Transverse colon (tissue), 4 donors: Measurements from ENCODE around the gene UMODL1. TPM values are rescaled to one million over a fixed set of nuclear protein-coding genes. Genes with fewer than 3 reads are reported as not detected.

Experiments
- DNase-seq: peaks from one replicate; pipeline ENCODE4 v3.0.0-alpha.2; 2019
- H3K27ac ChIP-seq, 4 donors: fragments of 200-600 bp; sonication (generic); 2 replicates each; pipeline ENCODE4 v1.5.1; 2016 to 2018; ENCODE audit warnings: inconsistent platforms in 4 of 4
- H3K27me3 ChIP-seq: fragments of 200-600 bp; sonication (generic); 2 replicates; pipeline ENCODE4 v1.5.1; 2017; ENCODE audit warnings: inconsistent platforms
- H3K36me3 ChIP-seq, 4 donors: fragments of 200-600 bp; sonication (generic); 2 replicates each; pipeline ENCODE4 v1.5.1; 2017 to 2019; ENCODE audit warnings: inconsistent platforms in 4 of 4
- H3K4me1 ChIP-seq, 4 donors: fragments of 200-600 bp; sonication (generic); 2 replicates each; pipeline ENCODE4 v1.5.1; 2017 to 2020; ENCODE audit warnings: inconsistent platforms in 4 of 4
- H3K4me3 ChIP-seq, 4 donors: fragments of 200-600 bp; sonication (generic); 1 replicate in 1 of 4; 2 replicates in 3 of 4; pipeline versions ENCODE4 v1.5.1 to v1.6.1; 2017 to 2019; ENCODE audit warnings: inconsistent platforms in 4 of 4
- H3K9me3 ChIP-seq, 2 donors: fragments of 200-600 bp; sonication (generic); 2 replicates each; pipeline ENCODE4 v1.5.1; 2017 to 2019; ENCODE audit warnings: inconsistent platforms in 2 of 2
- EP300 ChIP-seq: sonication (generic); formaldehyde crosslinking; IDR thresholded peaks from one replicate; pipeline ENCODE4 v1.6.1; 2017; ENCODE audit warnings: antibody characterized with exemption, low read depth
- POLR2A ChIP-seq: fragments of 450-650 bp; IDR thresholded peaks from one replicate; pipeline ENCODE4 v1.6.1; 2016; ENCODE audit warnings: antibody characterized with exemption, mild to moderate bottlenecking, moderate library complexity
- POLR2AphosphoS5 ChIP-seq, 3 donors: sonication (generic); formaldehyde crosslinking; IDR thresholded peaks; one replicate each; pipeline ENCODE4 v1.6.1; 2016; ENCODE audit warnings: antibody characterized with exemption in 3 of 3
- WGBS, 2 donors: methylation state at CpG; one replicate each; pipeline ENCODE4 v1.1.5; 2018; ENCODE audit warnings: low coverage in 1 of 2; 5-methylcytosine and 5-hydroxymethylcytosine counted together
- in situ Hi-C, 4 donors: fragments of 200-750 bp; cut with MboI; loops; one replicate each; pipeline versions ENCODE4 v1.15.0 to v1.15.1; 2017; ENCODE audit warnings: low sequenced_read_pairs in 3 of 4, low pct_ligation_motif_present in 1 of 4, low pct_unique_long_range_greater_than_20kb in 1 of 4
- intact Hi-C: fragments of 100-400 bp; cut with DNase I; formaldehyde crosslinking; loops from one replicate; pipeline ENCODE4 v1.15.1; 2023; ENCODE audit warnings: low total_unique reads
- total RNA-seq, 4 donors: library from RNA; depleted of rRNA; stranded (reverse); fragments of >200 nt; gene quantifications; one replicate each; pipeline ENCODE4 v1.1.0, GENCODE V29; 2016
- TF ChIP-seq, protein P1 (sequence below), 5 experiments: fragments of 200-600 bp in 3 of 5; fragments of 450-650 bp in 2 of 5; sonication (generic) in 3 of 5; IDR thresholded peaks; 1 replicate in 2 of 5; 2 replicates in 3 of 5; pipeline ENCODE4 v1.5.1; 2016 to 2017; ENCODE audit warnings: antibody characterized with exemption in 5 of 5, inconsistent platforms in 3 of 5, mild to moderate bottlenecking in 2 of 5, moderate library complexity in 1 of 5

Gene UMODL1
- total RNA-seq, 4 donors from 2014 or later: 0.16 to 3.2 (median 0.68) TPM; not detected in 1

DNA sequence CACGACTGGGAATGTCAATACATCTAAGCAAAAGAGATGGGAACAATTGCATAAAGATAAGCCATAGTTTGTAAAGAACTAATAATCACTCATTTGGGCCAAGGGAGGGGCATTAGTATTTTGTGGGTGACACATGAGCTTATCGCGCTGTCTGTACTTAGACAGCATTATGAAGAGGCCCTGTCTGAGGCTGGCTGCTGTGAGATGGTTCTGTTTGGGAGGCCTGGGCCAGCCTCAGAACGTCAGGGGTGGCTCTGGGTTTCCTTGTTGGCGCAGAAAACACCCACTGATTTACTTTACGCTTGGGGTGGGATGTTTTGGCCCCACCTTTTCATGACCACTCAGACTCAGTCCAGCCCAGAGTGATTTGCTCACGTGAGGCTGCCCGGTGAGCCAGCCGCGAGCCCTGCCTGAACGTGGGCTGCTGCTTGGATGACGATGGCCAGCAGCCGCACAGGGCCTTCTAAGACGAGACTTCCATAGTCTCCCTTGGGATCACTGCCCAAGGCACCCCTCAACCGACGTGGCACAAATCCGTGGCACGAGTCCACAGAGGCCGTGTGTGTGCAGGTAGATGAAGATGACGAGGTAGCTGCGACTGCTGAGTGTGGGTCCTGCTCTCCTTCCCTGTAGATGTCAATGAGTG is 18.7 kb downstream of the UMODL1 start:
- Histone ChIP-seq H3K36me3 (no peaks in the 10 kb centered on the region), H3K27me3 (no peaks in the 10 kb centered on the region), H3K4me3 (no peak overlapping the region), H3K27ac (no peak overlapping the region), H3K9me3 (peaks cover 0 to 3% of the 10 kb centered on the region in 2 donors), H3K4me1 (peaks cover 4 to 28% (median 21%) of the 10 kb centered on the region in 4 donors)
- TF ChIP-seq, protein P1, sequence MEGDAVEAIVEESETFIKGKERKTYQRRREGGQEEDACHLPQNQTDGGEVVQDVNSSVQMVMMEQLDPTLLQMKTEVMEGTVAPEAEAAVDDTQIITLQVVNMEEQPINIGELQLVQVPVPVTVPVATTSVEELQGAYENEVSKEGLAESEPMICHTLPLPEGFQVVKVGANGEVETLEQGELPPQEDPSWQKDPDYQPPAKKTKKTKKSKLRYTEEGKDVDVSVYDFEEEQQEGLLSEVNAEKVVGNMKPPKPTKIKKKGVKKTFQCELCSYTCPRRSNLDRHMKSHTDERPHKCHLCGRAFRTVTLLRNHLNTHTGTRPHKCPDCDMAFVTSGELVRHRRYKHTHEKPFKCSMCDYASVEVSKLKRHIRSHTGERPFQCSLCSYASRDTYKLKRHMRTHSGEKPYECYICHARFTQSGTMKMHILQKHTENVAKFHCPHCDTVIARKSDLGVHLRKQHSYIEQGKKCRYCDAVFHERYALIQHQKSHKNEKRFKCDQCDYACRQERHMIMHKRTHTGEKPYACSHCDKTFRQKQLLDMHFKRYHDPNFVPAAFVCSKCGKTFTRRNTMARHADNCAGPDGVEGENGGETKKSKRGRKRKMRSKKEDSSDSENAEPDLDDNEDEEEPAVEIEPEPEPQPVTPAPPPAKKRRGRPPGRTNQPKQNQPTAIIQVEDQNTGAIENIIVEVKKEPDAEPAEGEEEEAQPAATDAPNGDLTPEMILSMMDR (IDR thresholded peaks at IDR 0.05): no peak
- TF ChIP-seq POLR2AphosphoS5 (IDR thresholded peaks at IDR 0.05) (no peak), POLR2A (no peak), EP300 (no peak)
- DNase-seq: no peak
- intact Hi-C loops (no loop called here), in situ Hi-C loops (no loop called here)
- WGBS, 2 donors: 94 to 98% methylated on average over 9 to 21 of the region's 21 CpGs

DNA sequence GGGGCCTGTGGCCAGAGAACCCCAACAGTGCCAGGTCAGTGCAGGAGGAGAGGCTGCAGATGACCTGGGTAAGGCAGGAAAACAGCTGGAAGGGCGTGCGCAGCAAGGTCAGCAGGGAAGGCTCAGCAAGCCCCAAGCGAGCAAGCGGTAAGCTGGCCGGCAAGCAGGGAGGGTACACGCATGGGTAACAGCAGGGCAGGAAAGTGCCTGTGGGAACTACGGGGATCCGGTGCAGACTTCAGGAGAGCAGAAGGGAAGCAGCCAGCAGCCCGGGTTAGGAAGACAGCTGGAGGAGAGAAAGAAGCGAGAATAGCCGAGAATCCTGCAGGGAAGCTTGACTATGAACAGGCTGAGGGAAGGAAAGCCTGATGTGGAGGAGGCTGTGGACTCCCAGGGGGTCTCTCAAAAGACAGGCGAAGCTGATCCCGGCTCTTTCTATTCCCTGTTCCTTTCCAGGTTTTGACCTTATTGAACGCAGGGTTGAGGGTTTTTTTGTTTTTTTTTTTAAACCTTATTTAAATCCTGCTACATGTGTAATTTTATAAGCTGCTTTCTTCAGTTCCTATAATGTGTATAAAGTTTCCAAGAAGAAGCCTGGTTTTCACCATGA is 20.9 kb downstream of the UMODL1 start:
- 72 to 76% methylated on average over 3 to 14 of the region's 14 CpGs for WGBS, 2 donors
- TF ChIP-seq POLR2A (no peak), POLR2AphosphoS5 (IDR thresholded peaks at IDR 0.05) (no peak), EP300 (no peak)
- TF ChIP-seq, protein P1 (IDR thresholded peaks at IDR 0.05): no peak
- in situ Hi-C loops: no loop called here

DNA sequence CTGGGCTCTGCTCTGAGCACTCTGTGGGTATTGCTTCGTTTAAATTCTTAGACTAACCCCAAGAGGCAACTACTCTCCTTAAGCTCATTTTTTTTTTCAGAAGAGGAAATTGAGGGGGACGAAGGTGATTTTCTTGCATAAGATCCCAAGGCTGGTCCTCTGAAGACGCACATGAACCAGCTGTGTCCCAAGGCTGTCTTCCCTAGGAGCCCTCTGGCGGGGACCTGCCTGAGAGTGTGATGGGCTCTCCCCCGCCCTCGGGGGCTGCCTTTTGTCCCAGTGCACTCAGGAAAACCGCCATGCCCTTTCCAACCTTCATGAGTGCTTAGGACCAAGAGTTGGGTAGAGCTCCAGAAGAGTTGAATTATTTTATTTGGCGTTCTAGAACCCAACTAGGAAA is 21.7 kb downstream of the UMODL1 start:
- 68 to 79% methylated on average over 5 to 8 of the region's 8 CpGs for whole genome bisulfite sequencing, 2 donors
- H3K27me3 ChIP-seq: no peaks in the 10 kb centered on the region
- intact Hi-C loops: no loop called here
- no peak for TF ChIP-seq EP300
- TF ChIP-seq, protein P1 (IDR thresholded peaks at IDR 0.05): no peak
- H3K9me3 ChIP-seq: peaks cover 0 to 3% of the 10 kb centered on the region in 2 donors
- no peak overlapping the region for H3K27ac ChIP-seq
- no peak for DNase-seq
- H3K36me3 ChIP-seq: no peaks in the 10 kb centered on the region
- H3K4me1 ChIP-seq: peaks cover 10 to 21% (median 15%) of the 10 kb centered on the region in 4 donors
- in situ Hi-C loops: no loop called here
- no peak overlapping the region for H3K4me3 ChIP-seq

More for the DNA sequence above, 20.9 kb downstream of the UMODL1 start:
- H3K4me3 ChIP-seq: no peak overlapping the region
- H3K27me3 ChIP-seq: no peaks in the 10 kb centered on the region
- DNase-seq: no peak
- intact Hi-C loops: no loop called here
- H3K4me1 ChIP-seq: peaks cover 4 to 15% (median 9%) of the 10 kb centered on the region in 4 donors
- H3K9me3 ChIP-seq: peaks cover 0 to 3% of the 10 kb centered on the region in 2 donors
- no peak overlapping the region for H3K27ac ChIP-seq
- H3K36me3 ChIP-seq: no peaks in the 10 kb centered on the region

DNA sequence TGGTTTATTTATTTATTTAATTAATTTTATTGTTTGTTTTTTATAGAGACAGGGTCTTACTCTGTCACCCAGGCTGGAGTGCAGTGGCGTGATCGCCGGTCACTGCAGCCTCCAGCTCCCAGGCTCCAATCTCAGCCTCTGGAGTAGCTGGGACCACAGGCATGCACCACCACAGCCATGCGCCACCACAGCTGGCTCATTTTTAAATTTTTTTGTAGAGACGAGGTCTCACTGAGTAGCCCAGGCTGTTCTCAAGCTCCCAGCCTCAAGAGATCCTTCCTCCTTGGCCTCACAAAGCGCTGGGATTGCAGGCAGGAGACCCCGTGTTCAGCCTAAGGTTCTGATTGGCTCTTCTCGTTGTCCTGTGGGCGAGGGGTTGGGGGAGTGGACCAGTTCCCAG is 22.1 kb downstream of the UMODL1 start:
- no peak overlapping the region for H3K4me3 ChIP-seq
- in situ Hi-C loops: no loop called here
- no peaks in the 10 kb centered on the region for H3K27me3 ChIP-seq
- H3K9me3 ChIP-seq: peaks cover 0 to 3% of the 10 kb centered on the region in 2 donors
- TF ChIP-seq POLR2AphosphoS5 (IDR thresholded peaks at IDR 0.05) (no peak), EP300 (no peak), POLR2A (no peak)
- TF ChIP-seq, protein P1 (IDR thresholded peaks at IDR 0.05): no peak
- no peak for DNase-seq
- H3K27ac ChIP-seq: no peak overlapping the region
- intact Hi-C loops: no loop called here
- H3K4me1 ChIP-seq: peaks cover 13 to 25% (median 19%) of the 10 kb centered on the region in 4 donors
- 95 to 100% methylated on average over 3 to 8 of the region's 9 CpGs for WGBS, 2 donors
- no peaks in the 10 kb centered on the region for H3K36me3 ChIP-seq
